ENCODE results near the gene AMY2B.

- TF ChIP-seq, protein P1, sequence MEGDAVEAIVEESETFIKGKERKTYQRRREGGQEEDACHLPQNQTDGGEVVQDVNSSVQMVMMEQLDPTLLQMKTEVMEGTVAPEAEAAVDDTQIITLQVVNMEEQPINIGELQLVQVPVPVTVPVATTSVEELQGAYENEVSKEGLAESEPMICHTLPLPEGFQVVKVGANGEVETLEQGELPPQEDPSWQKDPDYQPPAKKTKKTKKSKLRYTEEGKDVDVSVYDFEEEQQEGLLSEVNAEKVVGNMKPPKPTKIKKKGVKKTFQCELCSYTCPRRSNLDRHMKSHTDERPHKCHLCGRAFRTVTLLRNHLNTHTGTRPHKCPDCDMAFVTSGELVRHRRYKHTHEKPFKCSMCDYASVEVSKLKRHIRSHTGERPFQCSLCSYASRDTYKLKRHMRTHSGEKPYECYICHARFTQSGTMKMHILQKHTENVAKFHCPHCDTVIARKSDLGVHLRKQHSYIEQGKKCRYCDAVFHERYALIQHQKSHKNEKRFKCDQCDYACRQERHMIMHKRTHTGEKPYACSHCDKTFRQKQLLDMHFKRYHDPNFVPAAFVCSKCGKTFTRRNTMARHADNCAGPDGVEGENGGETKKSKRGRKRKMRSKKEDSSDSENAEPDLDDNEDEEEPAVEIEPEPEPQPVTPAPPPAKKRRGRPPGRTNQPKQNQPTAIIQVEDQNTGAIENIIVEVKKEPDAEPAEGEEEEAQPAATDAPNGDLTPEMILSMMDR (IDR thresholded peaks at IDR 0.05; ENCODE audit: low read depth, low read length), result no peak
- no peak for TF ChIP-seq EZH2phosphoT487 (IDR thresholded peaks at IDR 0.05; ENCODE audit: low read depth)
These were observed 8.3 kb upstream of the AMY2B start for GRCh38 chr1:103563056-103563455.

Measured in OCI-LY3 (cell line).